Natural killer cell (primary cell): ENCODE data around the gene GPR15LG. TPM values are rescaled to one million over a fixed set of nuclear protein-coding genes. Genes with fewer than 3 reads are reported as not detected.

Experiments used
- ATAC-seq, 3 donors: fragments of 150-1000 bp in 2 of 3; fragments of 200-7000 bp in 1 of 3; cut with Tn5 transposase; 1 replicate in 1 of 3; 2 replicates in 2 of 3; pipeline ENCODE4 v1.10.0; 2021; ENCODE audit warnings: mild to moderate bottlenecking in 2 of 3, moderate library complexity in 2 of 3
- DNase-seq, 2 donors: peaks; one replicate each; pipeline versions ENCODE4 v3.0.0 to v3.0.0-alpha.2; 2013 to 2021; ENCODE audit warnings: mixed read lengths in 1 of 2
- H3K27ac ChIP-seq: one replicate; pipeline ENCODE4 v1.5.1; 2013; ENCODE audit warnings: mild to moderate bottlenecking, low read length
- H3K27me3 ChIP-seq: one replicate; pipeline ENCODE4 v1.6.1; 2013; ENCODE audit warnings: low read length; ENCODE audit not compliant: control insufficient read depth, insufficient read depth
- H3K36me3 ChIP-seq: one replicate; pipeline ENCODE4 v1.6.1; 2013; ENCODE audit warnings: low read length; ENCODE audit not compliant: control insufficient read depth, insufficient read depth
- H3K4me1 ChIP-seq: one replicate; pipeline ENCODE4 v1.6.1; 2013; ENCODE audit warnings: low read length; ENCODE audit not compliant: control insufficient read depth, insufficient read depth
- H3K4me3 ChIP-seq: one replicate; pipeline ENCODE4 v1.5.1; 2013; ENCODE audit warnings: low read length
- H3K9me3 ChIP-seq: one replicate; pipeline ENCODE4 v1.6.1; 2013; ENCODE audit warnings: low read length; ENCODE audit not compliant: control insufficient read depth, insufficient read depth
- H3K27ac Mint-ChIP-seq, 2 donors: one replicate each; pipeline ENCODE4 v1.8.0; 2022; ENCODE audit warnings: mild to moderate bottlenecking in 2 of 2, mixed read lengths in 2 of 2, moderate library complexity in 1 of 2
- H3K27me3 Mint-ChIP-seq, 2 donors: one replicate each; pipeline ENCODE4 v1.8.0; 2022; ENCODE audit warnings: low read depth in 2 of 2, mixed read lengths in 2 of 2
- H3K36me3 Mint-ChIP-seq: one replicate; pipeline ENCODE4 v1.8.0; 2022; ENCODE audit warnings: mixed read lengths
- H3K4me1 Mint-ChIP-seq, 2 donors: one replicate each; pipeline ENCODE4 v1.8.0; 2022; ENCODE audit warnings: mixed read lengths in 2 of 2
- H3K4me3 Mint-ChIP-seq: one replicate; pipeline ENCODE4 v1.8.0; 2022; ENCODE audit warnings: mild to moderate bottlenecking, moderate library complexity, mixed read lengths
- H3K9me3 Mint-ChIP-seq, 2 donors: one replicate each; pipeline ENCODE4 v1.8.0; 2022; ENCODE audit warnings: mixed read lengths in 2 of 2
- CTCF ChIP-seq: fragments of 200-600 bp; IDR thresholded peaks from one replicate; pipeline ENCODE4 v1.8.0; 2022; ENCODE audit warnings: antibody characterized with exemption
- WGBS: methylation state at CpG from one replicate; pipeline ENCODE4 v1.1.7; 2013; ENCODE audit warnings: missing lambda C conversion rate; ENCODE audit not compliant: insufficient coverage; 5-methylcytosine and 5-hydroxymethylcytosine counted together
- intact Hi-C: fragments of 100-400 bp; cut with micrococcal nuclease; formaldehyde crosslinking; loops from one replicate; pipeline ENCODE4 v1.14.2; 2022
- total RNA-seq, 4 donors: library from RNA; stranded (reverse); fragments of 120-200 nt in 1 of 4; gene quantifications; one replicate each; pipeline versions ENCODE4 v1.2.3 to v1.2.4, GENCODE V29; 2013 to 2022

Gene GPR15LG
- total RNA-seq, 3 donors from 2014 or later (not counting 1 experiment from before 2014, with no cell fraction given), result not detected

DNA sequence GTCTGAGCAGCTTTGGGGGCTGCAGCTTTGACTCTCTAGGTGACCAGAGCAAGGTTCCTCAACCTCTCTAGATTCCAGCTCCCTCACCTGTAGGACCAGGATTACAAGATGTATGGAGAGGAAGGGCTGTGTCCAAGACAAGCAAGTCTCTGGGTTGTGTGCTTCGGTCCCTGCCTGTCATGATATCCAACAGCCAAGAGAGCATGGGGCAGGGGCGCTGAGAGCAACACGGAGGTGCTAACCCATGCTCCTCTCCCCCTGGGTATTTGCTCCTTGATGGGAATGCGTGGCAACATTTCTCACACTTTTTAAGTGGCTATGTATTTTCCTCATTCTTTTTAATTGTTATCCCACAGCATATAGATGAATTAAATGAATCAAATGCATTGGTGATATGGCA lies 31.0 kb downstream of the GPR15LG start:
- Histone ChIP-seq H3K4me1 (no peaks in the 10 kb centered on the region), H3K36me3 (no peaks in the 10 kb centered on the region), H3K9me3 (no peaks in the 10 kb centered on the region), H3K4me3 (no peak overlapping the region), H3K27me3 (no peaks in the 10 kb centered on the region), H3K27ac (no peak overlapping the region)
- intact Hi-C loops, result loop anchor here (1.0 to 2.0 kb wide), 2 partner anchors 48 to 56 kb away; no protein-coding TSS in a partner anchor
- no peak overlapping the region for H3K4me3 Mint-ChIP-seq
- H3K27ac Mint-ChIP-seq, result no peak overlapping the region
- H3K9me3 Mint-ChIP-seq, result no peaks in the 10 kb centered on the region
- TF ChIP-seq CTCF, result no peak
- no peak for DNase-seq
- H3K27me3 Mint-ChIP-seq, result no peaks in the 10 kb centered on the region
- no peaks in the 10 kb centered on the region for H3K36me3 Mint-ChIP-seq
- no peak for ATAC-seq
- H3K4me1 Mint-ChIP-seq, result peaks cover 0 to 12% of the 10 kb centered on the region in 2 donors
- WGBS, result 91% methylated on average over 4 of the region's 4 CpGs

DNA sequence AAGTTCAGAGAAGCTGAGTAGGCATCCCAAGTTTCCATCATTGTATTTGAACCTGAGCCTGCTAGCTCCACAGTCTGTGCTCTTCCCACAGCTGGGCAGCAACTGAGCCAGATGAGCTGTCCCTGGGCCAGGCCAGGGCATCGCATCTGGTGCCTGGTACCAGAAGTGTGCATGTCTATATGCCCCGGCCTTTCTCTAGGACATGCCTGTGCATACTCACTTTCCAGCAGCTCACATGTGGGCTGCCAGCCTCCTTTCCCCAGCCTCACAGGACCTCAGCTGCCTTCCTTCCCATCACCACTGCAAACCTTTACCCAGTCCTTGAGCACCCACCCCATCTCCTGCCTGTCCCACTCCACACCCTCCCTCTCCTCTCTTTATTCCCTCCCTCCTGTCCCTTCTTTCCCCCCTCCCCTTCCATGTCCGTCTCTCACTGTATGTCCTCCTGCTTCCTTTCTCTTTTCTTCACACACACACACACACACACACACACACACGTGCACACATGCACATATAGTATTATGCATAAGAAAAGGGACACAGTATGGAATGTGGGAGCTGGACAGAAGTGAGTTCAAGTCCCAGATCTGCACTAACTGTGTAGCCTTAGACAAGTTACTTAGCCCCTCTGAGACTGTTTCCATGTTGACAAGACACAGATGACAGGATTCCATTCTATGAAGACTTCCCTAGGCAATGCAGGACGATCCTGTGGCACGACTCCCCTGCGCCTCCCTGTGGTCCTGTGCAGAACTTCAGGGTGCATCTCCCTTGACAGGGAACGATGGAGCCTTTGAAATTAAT lies 31.6 kb downstream of the GPR15LG start:
- peak; percentile 81 to 99 (median 96) for ATAC-seq
- intact Hi-C loops, result loop anchor here (1.0 to 2.0 kb wide), 2 partner anchors 48 to 57 kb away; no protein-coding TSS in a partner anchor

GRCh38 chr10:84205853-84206525 lies 32.4 kb downstream of the GPR15LG start:
- no peak overlapping the region for H3K4me3 Mint-ChIP-seq
- no peaks in the 10 kb centered on the region for H3K36me3 Mint-ChIP-seq
- peaks cover 0 to 12% of the 10 kb centered on the region in 2 donors for H3K4me1 Mint-ChIP-seq
- intact Hi-C loops, result loop anchor here (1.0 to 2.0 kb wide), 2 partner anchors 49 to 58 kb away; no protein-coding TSS in a partner anchor
- no peaks in the 10 kb centered on the region for H3K4me1 ChIP-seq
- 75% methylated on average over 6 of the region's 6 CpGs for WGBS
- H3K9me3 Mint-ChIP-seq, result no peaks in the 10 kb centered on the region
- ATAC-seq, result no peak
- DNase-seq, result no peak
- H3K27ac ChIP-seq, result no peak overlapping the region
- peak; percentile 28 for TF ChIP-seq CTCF
- H3K27me3 Mint-ChIP-seq, result no peaks in the 10 kb centered on the region
- no peaks in the 10 kb centered on the region for H3K9me3 ChIP-seq
- no peak overlapping the region for H3K27ac Mint-ChIP-seq
- H3K4me3 ChIP-seq, result no peak overlapping the region
- no peaks in the 10 kb centered on the region for H3K27me3 ChIP-seq
- H3K36me3 ChIP-seq, result no peaks in the 10 kb centered on the region

More for the DNA sequence above, 31.6 kb downstream of the GPR15LG start:
- H3K4me3 Mint-ChIP-seq, result no peak overlapping the region
- no peaks in the 10 kb centered on the region for H3K36me3 Mint-ChIP-seq
- peak; percentile 90 for TF ChIP-seq CTCF
- Histone ChIP-seq H3K36me3 (no peaks in the 10 kb centered on the region), H3K4me3 (no peak overlapping the region), H3K27ac (no peak overlapping the region), H3K4me1 (no peaks in the 10 kb centered on the region), H3K27me3 (no peaks in the 10 kb centered on the region), H3K9me3 (no peaks in the 10 kb centered on the region)
- H3K9me3 Mint-ChIP-seq, result no peaks in the 10 kb centered on the region
- H3K4me1 Mint-ChIP-seq, result peaks cover 0 to 12% of the 10 kb centered on the region in 2 donors
- WGBS, result 31% methylated on average over 7 of the region's 8 CpGs
- H3K27ac Mint-ChIP-seq, result no peak overlapping the region
- H3K27me3 Mint-ChIP-seq, result no peaks in the 10 kb centered on the region
- peak; percentile 67 to 83 for DNase-seq
